Effector CD4-positive, alpha-beta T cell (primary cell): ENCODE measurements around the gene TPRN.
A peak's percentile ranks its signal among the peaks of the same experiment; 100 is the strongest.

Source experiments
- DNase-seq: peaks from one replicate; pipeline ENCODE4 v3.0.0-alpha.2; 2020

TPRN gene

DNA sequence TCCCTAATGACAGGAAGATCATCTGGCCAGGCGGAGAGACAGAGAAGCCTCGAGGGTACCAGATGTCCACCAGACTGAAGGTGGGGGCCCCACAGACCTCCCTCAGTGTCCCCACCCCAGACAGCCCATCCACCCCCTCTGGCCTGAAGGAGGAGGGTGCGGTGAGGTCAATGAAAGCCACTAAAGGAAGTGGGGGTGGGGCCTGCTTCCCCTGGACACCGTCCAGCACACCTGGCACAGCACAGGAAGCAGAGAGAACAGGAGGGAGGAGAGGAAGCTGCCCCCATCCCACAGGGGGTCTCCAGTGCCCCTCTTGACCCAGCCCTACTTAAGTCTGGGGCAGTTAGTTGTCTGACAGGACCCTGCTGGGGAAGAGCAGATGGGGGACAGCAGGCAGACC, 41.9 kb downstream of the TPRN start:
- DNase-seq, result no peak

DNA sequence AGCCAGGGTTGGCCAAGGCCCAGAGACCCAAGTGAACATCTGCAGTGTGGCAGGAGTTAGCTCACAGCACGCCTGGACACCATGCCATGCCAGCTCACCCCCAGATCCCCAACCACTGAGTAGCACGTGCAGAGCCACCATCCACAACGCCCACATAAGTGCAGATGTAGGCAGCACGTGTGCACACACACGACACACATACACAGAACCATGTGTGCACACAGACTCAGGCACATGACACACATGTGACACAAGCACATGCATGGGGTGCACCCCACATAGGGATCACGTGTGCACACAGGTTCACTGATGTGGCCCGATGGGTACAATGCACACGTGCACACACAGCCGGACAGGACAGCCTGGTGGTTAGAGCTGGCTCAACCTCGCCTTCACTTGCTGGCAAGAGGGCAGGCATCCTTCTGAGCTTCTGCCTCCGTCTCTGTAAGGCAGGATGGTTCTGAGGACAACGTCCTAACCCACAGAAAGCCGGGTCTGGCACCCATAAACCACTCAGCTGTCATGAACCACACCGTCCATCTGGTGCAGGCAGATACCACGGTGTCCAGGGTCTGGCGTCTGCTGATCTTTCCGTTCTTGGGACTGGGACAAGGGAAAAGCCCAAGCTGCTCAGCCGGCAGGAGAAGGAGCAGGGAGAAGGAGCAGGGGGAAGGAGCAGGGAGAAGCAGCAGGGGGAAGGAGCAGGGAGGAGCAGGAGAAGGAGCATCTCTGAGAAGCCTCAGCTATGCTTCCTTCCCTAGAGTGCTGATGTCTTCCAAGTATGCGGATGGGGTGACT, 42.7 kb downstream of the TPRN start:
- no peak for DNase-seq

DNA sequence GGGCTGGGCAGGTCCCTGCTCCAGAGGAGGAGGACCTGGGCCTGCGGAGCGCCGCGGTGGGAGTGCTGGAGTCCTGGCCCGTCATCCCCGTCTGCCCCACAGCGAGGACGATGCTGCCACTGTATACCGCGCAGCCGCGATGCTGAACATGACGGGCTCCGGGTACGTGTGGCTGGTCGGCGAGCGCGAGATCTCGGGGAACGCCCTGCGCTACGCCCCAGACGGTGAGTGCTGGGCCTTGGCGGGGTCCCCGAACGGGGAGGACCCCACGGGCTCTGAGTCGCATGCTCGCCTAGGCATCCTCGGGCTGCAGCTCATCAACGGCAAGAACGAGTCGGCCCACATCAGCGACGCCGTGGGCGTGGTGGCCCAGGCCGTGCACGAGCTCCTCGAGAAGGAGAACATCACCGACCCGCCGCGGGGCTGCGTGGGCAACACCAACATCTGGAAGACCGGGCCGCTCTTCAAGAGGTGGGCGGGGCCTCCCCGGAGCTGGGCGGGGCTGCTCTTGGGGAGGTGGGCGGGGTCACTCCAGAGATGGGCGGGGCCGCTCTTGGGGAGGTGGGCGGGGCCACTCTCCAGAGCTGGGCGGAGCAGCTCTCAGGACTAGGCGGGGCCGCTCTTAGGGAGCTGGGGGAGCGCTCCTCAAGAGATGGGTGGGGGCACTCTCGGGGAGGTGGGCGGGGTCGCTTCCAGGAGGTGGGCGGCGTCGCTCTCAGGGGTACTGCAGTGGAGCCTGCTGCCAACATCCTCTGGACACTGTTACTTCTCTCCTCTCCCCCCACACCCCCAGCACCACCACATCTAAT, 43.8 kb downstream of the TPRN start:
- DNase-seq, result peak; percentile 31

DNA sequence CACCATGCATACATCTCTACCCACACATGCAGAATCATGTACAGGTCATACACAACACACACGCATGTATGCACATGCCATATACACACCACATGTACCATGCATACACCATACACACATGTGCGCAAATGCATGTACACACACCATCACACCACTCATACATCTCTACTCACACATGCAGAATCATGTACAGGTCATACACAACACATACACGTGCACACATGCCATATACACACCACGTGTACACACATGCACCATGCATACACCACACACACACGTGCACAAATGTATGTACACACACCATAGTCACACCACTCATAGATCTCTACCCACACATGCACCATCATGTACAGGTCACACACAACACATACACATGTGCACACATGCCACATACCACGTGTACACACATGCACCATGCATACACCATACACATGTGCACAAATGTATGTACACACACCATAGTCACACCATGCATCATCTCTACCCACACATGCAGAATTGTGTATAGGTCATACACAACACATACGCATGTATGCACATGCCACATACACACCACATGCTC, 47.6 kb downstream of the TPRN start:
- no peak for DNase-seq

DNA sequence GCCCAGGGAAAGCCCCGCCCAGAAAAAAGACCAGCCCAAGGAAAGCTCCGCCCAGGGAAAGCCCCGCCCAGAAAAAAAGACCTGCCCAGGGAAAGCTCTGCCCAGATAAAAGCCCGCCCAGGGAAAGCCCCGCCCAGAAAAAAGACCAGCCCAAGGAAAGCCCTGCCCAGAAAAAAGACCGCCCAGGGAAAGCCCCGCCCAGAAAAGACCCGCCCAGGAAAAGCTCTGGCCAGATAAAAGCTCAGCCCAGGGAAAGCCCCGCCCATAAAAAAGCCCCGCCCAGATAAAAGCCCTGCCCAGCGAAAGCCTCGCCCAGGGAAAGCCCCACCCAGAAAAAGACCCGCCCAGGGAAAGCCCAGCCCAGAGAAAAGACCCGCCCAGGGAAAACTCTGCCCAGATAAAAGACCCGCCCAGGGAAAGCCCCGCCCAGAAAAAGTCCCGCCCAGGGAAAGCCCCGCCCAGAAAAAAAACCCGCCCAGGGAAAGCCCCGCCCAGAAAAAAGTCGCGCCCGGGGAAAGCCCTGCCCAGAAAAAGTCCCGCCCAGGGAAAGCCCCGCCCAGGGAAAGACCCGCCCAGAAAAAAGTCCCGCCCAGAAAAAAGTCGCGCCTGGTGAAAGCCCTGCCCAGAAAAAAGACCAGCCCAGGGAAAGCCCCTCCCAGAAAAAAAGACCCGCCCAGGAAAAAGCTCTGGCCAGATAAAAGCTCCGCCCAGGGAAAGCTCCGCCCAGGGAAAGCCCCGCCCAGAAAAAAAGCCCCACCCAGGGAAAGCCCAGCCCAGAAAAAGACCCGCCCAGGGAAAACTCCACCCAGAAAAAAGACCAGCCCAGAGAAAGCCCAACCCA, 49.7 kb downstream of the TPRN start:
- DNase-seq, result no peak

DNA sequence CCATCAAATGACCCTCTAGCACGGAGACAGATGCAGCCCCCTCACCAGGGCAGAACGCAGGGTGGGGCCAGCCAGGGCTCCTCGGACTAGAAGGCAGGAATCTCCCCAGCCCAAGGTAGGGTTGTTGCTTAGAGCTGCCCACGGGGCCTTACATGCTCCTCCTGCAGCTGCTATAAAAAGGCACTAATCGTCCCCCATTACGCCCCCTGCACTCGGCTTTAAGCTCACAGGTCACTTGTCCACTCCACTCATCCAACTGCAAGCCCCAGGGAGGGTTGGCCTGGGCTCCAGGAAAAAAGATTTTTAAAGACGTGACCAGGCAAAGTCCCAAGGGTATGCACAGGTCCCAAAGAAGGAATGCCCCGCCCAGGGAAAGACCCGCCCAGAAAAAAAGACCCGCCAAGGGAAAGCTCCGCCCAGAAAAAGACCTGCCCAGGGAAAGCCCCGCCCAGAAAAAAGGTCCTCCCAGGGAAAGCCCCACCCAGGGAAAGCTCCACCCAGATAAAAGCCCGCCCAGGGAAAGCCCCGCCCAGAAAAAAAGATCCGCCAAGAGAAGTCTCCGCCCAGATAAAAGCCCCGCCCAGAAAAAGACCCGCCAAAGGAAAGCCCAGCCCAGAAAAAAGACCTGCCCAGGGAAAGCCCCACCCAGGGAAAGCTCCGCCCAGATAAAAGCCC, 50.5 kb downstream of the TPRN start:
- no peak for DNase-seq

DNA sequence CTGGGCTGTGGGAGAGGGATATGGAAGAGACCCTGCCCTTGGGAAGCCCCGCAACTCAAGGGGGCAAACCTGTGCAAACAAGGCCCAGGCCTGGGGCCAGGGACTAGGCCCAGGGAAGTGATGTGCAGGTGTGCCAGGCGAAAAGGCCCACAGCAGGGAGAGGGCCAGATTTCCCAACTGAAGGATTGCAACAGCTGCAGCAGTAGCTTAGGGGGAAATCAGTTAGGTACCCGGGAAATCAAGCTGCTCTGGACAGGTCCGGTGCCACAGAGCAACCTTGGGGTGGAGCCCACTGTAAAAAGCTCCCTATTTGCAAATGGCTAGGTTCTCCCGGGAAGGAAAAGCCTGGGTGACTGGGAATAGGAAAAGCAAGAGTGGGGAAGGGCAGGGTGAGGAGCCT, 51.2 kb downstream of the TPRN start:
- no peak for DNase-seq

DNA sequence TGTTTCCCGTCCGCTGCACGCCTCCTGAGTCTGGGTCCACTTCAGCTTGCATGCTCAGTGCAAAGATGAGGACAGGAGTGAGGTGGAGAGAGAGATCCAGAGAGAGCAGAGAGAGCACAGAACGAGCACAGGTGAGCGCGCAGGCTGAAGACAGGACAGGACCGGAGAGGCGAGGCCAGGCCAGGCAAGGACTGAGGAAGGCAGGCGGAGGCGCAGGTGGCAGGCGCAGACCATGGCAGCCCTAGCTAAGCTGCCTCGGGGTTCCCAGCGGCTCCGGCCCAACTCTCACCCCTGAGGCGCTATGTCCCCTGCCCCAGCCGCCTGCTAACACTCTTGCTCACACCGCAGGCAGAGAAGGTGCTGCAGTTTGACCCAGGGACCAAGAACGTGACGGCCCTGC, 51.9 kb downstream of the TPRN start:
- no peak for DNase-seq

DNA sequence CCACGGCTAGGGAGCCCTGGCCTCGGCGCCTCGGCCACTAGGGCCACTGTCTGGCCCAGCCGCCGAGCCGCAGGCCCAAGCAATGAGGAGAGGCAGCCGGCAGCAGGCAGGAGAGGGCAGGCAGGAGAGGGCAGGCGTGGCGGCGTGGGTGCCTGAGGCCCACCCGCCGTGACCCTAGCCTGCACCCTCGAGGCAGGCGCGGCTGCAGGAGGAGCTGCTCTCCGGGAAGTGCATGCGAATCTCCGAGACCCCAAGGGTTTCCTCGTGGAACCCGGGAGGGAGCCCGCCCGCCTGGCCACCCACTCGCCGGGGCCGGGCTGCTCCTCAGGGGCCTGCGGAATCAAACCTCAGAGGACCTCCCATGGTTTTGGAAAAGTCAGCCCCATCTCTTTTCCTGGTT, 52.3 kb downstream of the TPRN start:
- no peak for DNase-seq

DNA sequence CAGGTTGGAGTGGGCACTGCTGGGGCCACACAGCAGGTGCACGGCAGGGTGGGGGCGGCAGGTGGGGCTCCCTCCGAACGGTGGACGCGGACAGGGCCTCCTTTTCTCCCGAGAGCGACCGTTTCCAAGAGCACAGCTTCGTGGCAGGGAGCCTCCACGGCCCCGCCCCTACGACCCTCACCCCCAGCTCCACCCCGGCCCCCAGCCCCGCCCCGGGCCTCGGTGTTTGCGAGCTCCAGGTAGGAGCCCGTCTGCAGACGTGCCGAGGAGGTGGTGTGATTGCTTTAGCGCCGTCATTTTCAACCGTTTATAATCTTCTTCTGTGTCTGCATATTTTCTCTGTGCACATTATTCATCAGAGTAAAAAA, 52.8 kb downstream of the TPRN start:
- DNase-seq, result no peak

DNA sequence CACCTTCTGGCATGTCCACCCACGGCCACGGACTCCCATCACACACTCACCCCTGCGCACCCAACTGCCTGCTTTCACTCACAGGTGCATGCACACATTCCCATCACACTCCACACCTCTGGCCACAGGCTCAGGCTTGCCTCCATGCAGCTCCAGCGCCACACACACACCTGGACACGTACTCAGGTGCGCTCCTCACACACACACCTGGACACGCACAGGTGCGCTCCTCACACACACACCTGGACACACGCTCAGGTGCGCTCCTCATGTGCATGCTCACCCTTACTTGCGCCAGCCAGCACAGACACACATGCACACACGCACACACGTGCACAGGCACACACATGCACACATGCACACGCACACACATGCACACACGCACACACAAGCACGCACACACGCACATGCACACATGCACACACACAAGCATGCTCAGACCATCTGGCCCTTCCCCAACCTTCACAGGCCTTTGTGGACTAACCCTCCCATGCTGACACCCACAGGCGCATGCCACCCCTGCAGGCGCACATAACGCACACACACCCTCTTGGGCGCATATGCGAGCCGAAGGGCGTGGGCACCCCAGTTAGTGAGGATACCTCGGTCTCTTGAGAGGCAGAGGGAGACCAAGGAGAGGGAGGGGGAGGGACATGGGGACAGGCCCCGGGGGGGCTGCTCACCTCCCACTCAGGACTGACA, 53.3 kb downstream of the TPRN start:
- DNase-seq, result no peak

DNA sequence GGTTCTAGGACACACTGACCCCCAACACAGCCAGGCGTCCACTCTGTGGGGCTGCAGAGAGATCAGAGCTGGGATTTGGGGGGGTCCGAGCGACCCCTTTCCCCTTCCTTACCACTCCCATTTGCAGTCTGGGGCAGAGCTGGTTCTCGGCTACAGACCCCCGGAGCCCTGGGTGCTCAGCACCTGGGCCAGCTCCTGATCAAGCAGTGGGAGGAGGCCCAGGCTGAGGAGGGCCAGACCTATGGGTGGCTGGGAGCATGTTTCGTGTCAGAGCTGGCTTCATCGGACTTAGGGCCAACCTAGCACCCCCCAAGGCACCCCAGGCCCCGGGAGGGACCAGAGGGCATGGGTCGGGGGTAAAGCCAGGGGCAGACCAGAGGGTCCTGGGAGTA, 54.0 kb downstream of the TPRN start:
- DNase-seq, result no peak

DNA sequence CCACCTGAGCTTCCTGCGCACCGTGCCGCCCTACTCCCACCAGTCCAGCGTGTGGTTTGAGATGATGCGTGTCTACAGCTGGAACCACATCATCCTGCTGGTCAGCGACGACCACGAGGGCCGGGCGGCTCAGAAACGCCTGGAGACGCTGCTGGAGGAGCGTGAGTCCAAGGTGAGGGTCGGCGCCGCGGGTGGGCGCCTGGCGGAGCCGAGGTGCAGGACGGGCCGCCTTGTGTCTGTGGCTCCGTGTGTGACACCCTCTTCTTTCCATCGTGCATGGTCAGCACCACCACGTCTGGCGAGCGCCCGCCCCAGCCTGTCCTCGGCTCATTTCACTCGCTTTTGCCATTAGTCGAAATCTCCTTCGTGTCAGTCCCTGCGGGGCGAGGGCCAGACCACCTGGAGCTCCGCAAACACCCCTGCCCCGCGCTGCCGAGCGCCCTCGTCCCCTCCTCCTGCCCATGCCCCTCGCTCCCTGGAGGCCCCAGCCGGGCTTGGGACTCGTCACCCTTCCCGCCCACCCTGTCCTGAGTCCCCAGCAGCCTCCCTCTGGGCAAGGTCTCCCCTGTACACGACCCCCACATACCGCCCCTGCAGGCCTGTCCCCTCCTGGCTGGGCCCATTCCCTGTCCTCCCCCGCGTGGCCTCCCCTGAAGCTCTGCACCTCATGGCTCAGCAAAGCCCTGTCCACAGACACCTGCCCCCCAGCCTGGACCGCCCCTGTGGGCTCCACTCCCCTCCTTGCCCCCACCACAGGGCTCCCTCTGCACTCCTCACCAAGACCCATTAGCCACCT, 54.6 kb downstream of the TPRN start:
- DNase-seq, result no peak

DNA sequence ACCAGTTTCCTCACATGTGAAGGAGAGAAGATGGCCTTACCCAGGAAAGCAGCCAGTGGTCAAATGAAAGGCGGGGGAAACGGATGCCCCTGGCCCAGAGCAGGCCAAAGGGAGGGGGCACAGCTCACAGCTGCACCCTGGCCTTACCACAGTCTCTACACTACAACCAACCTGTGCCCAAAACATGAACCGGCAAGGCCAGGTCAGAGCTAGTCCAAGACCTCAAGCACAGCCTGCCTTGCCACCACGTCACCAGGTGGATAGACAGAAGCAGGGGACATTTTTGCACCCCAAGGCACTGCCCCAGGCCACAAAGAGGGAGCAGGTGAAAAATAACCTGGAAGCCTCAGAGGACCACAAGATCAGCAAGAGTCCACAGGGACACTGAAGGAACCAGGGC, 57.1 kb downstream of the TPRN start:
- DNase-seq, result no peak

DNA sequence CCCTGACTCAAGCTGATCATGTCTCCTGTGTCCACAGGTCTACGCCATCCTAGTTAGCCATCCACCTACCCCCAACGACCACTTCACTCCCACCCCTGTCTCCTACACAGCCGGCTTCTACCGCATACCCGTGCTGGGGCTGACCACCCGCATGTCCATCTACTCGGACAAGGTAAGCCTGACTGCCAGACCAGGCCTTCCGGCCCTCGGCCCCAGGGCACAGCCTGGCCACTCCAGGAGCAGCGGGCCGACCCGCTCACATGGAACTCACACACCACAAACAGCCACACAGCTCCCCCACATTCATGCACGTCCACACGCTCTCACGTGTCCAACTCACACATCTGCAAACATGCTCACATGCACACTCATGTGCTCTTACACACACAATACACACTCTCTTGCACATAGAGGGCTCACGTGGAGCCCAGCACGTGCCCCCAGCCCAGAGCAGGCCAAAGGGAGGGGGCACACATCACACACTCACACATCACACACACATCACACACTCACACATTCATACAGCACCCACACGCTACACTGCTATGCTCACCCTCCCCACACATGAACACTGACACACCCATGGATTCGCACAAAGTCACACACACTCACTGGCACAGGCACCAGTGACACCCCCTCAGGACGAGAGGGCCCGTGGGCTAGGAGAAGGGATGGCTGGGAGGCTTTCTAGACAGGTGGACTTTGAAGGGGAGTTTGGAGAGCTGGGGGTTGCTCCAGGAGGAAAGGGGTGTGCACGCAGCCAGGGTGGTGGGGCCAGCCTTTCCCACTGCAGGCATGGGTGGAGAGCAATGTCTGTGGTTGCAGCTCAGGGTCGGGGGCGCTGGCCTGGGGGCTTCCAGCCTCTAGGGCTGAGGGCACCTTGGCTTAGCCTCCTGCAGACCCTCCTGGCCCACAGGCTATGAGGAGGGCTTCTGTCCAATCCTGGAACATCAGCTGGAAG, 58.3 kb downstream of the TPRN start:
- no peak for DNase-seq
